ENCODE measurements around the gene NUP210.

The NUP210 gene

GRCh38 chr3:13420045-13420830, at the start of gene NUP210:
TSS of gene NUP210 (minus strand) at chr3:13420322. CDS start at chr3:13420226, 96 bp downstream.
- TF ChIP-seq CTCF (IDR thresholded peaks at IDR 0.05; ENCODE audit: low read depth, low read length) = no peak
- DNase-seq (ENCODE audit: low read depth in 2 of 2) = no peak
- H3K4me3 ChIP-seq (replicated peaks in 1 of 2; ENCODE audit: low read depth in 2 of 2, low read length in 2 of 2) = no peak within 1 kb of the TSS

GRCh38 chr3:13466781-13467180, 46.7 kb upstream of the NUP210 start:
- no peak for TF ChIP-seq CTCF (IDR thresholded peaks at IDR 0.05; ENCODE audit: low read depth, low read length)
- DNase-seq (ENCODE audit: low read depth in 2 of 2) = no peak
- no peak overlapping the region for H3K4me3 ChIP-seq (replicated peaks in 1 of 2; ENCODE audit: low read depth in 2 of 2, low read length in 2 of 2)

- no peak for TF ChIP-seq CTCF (IDR thresholded peaks at IDR 0.05; ENCODE audit: low read depth, low read length)
- DNase-seq (ENCODE audit: low read depth in 2 of 2) = no peak
- H3K4me3 ChIP-seq (replicated peaks in 1 of 2; ENCODE audit: low read depth in 2 of 2, low read length in 2 of 2) = no peak overlapping the region
These were observed 45.2 kb upstream of the NUP210 start for GRCh38 chr3:13465236-13465873.

GRCh38 chr3:13463618-13464400, 43.7 kb upstream of the NUP210 start:
- no peak for DNase-seq (ENCODE audit: low read depth in 2 of 2)
- H3K4me3 ChIP-seq (replicated peaks in 1 of 2; ENCODE audit: low read depth in 2 of 2, low read length in 2 of 2) = no peak overlapping the region

GRCh38 chr3:13462822-13463221, 42.7 kb upstream of the NUP210 start:
- H3K4me3 ChIP-seq (replicated peaks in 1 of 2; ENCODE audit: low read depth in 2 of 2, low read length in 2 of 2) = no peak overlapping the region
- DNase-seq (ENCODE audit: low read depth in 2 of 2) = no peak
- no peak for TF ChIP-seq CTCF (IDR thresholded peaks at IDR 0.05; ENCODE audit: low read depth, low read length)

More at GRCh38 chr3:13463618-13464400, 43.7 kb upstream of the NUP210 start:
- TF ChIP-seq CTCF (IDR thresholded peaks at IDR 0.05; ENCODE audit: low read depth, low read length) = no peak

- DNase-seq (ENCODE audit: low read depth in 2 of 2) = no peak
- no peak for TF ChIP-seq CTCF (IDR thresholded peaks at IDR 0.05; ENCODE audit: low read depth, low read length)
- H3K4me3 ChIP-seq (replicated peaks in 1 of 2; ENCODE audit: low read depth in 2 of 2, low read length in 2 of 2) = no peak overlapping the region
These were observed 42.1 kb upstream of the NUP210 start for GRCh38 chr3:13462125-13462629.

Measured in cardiac fibroblast (primary cell).